GM18861 (cell line): ENCODE results near the gene PPARA.

Experiments used
- ATAC-seq: cut with Tn5 transposase; IDR thresholded peaks from one replicate; pipeline ENCODE4 v1.9.1; 2021; ENCODE audit not compliant: unreplicated experiment

Gene PPARA

GRCh38 chr22:46290121-46290842, 140.0 kb downstream of the PPARA start:
- ATAC-seq: no peak

DNA sequence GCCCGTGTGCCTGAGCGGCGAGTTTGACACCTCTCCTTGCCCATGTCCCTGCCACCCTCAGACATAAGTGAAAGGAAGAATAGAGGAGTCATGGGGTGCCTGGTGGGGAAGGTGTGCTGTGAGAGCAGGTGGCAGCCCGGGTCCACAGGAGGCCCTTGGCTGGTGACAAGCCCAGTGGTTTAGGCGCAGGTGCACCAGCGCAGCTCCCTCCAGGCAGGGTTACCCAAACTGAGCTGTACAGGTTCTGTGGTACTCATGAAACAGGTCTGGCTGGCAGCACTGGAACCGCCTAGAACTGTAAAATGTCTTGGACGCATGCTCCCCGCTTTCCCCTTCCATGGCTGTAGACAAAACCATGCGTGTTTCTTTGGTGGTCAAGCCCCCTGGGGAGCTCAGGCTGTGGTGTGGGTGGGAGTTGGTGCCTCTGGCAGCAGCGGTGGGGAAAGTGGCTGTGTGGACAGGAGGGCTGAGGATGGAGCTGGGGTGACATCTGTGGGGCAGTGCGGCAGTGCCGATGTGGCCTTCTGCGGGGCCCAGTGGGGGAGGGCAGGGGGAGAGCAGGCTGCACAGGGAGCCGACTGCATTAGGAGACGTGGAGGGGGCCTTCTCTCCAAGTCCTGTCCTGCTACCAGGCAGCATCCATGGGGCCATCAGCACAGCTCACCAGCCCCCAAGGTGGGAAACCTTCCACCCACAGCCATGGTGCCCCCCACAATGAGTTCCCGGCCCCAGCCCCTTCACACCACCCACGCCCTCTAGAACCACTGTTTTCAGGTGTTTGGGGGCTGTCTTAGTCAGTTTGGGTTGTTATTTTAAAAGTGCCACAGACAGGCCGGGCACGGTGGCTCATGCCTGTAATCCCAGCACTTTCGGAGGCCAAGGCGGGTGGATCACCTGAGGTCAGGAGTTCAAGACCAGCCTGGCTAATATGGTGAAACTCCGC, 140.8 kb downstream of the PPARA start:
- ATAC-seq: no peak

DNA sequence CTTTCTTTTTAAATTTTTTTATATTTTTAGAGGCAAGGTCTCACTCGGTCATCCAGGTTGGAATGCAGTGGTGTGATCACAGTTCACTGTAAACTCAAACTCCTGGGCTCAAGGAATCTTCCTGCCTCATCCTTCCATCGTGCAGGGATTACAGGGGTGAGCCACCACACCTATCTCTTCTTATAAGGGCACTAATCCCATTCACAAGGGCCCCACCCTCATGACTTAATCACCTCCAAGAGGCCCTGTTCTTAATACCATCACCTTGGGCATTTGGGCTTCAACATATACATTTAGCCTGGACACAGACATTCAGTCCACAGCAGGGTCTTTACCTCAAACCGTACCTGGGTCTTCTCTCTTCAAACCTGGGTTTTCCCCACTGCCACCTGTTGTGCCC, 141.8 kb downstream of the PPARA start:
- no peak for ATAC-seq

GRCh38 chr22:46292732-46293131, 142.4 kb downstream of the PPARA start:
- ATAC-seq: no peak
